GM03348 (cell line): Measurements from ENCODE around the gene RNF4.
A peak's percentile ranks its signal among the peaks of the same experiment; 100 is the strongest.
"Not testable (repeated sequence)": the region's sequence is repeated elsewhere in the genome, so short reads cannot be mapped to it uniquely, and the experiment has no call there.

ENCODE experiments used
- DNase-seq: peaks from one replicate; pipeline ENCODE4 v3.0.0; 2012; ENCODE audit warnings: low spot score

The RNF4 gene

DNA sequence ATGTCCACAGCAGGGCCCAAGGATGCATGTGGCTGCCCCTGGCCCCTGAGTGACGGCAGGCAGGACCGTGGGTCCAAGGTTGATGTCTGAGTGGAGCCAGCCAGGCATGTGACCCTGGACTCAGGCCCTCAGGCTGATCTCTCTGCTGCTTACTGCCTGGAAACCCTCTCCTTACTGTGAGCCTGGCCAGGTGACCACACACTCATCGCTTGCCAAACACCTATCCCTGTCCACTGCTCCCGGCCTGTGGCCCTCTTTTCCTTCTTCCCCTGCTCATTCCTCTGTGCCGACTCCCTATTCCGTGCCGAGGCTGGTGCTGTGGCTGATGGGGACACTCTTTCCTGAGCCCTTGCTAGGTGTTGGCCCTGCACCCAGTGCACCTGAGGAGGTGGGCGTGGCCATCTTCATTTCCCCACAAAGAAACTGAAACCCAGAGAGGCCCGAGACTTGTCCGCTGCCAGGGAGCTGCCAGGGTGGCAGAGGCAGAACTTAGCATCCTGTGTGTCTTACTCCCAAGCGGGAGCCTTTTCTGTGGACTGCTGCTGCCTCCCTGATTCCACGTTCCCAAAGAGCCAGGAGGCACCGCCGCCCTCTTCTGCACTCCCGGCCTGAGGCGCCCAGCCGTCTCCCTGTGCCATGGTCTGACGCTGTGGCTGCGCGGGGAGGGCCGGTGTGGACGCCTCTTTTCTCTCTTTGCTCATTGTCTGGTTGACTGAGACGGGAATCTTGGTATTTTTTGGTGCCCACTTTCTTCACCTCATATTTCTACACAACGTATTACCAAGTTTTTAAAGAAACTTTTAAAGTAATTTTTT, 11.2 kb upstream of the RNF4 start:
- no peak for DNase-seq

DNA sequence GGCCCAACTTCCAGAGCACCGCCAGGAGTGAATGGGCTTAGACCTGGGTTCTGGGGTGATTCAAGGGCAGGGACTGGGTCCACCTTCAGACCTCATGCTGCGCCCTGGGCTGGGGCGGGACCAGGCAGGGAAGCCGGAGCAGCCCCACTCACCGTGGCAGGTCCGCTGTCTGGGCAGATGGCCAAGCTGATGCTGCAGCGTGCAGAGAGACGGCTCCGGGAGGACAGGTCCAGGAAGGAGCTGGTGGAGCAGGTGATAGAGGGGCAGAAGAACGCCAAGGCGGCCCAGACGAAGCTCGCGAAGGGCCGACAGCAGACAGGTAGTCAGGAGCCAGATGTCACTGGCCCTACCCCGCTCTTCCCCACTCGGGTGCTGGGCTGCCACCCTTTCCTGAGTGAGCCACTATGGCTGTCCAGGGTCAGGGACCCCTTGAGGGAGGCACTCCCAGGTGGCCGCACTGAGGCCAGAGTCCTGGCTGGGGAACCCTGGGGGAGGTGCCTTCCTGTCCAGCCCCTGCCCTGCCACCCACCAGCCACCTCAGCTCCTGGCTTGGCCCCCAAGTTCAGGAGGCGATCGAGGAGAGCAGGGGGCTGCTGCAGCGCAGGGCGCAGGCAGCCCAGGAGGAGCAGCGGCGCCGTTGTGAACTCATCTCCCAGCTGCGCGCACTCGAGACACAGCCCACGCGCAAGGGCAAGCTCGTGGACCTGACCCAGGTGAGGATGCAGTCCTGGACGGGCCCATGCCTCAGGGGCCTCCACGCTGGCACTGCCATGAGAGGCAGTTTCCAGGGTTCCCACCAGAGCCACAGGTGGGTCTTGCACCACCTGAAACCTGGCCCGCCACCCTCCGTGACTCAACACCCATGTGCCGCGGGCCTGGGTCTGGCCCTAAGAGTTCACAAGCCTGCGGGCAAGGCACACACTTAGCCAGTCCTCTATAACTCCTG, 10.1 kb upstream of the RNF4 start:
- DNase-seq = no peak

DNA sequence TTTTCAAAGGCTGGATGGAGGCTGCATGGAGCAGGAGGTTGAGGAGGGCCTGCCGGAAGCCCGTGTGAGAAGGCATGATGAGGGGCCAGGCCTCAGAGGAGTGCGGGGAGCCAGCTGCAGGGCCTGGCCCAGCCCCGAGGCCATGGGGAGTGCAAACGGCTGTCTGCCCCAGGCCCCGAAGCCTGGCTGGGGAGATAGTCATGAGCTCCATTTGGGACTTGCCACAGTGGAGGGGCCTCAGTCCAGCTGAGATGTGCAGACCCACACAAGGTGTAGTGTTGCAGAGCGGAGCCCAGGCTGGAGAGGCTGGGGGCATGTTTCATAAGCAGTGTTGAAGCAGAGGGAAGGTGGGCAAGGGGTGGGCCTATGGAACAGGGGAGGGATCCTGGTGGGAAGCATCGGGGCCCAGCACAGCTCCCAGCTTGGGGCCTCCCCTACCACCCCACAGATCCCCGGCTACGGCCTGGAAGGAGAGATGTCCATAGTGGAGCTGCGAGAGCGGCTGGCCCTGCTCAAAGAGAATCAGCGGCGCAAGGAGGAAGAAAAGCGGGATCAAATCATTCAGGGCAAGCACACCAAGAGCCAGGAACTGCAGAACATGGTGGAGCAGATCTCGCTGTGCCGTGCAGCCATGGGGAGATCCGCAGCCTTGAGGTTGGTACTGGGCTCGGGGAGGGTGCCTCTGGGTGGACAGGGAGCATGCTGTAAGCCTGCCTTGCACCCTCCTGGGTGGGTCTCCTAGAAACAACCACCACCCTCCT, 9.1 kb upstream of the RNF4 start:
- DNase-seq = no peak

DNA sequence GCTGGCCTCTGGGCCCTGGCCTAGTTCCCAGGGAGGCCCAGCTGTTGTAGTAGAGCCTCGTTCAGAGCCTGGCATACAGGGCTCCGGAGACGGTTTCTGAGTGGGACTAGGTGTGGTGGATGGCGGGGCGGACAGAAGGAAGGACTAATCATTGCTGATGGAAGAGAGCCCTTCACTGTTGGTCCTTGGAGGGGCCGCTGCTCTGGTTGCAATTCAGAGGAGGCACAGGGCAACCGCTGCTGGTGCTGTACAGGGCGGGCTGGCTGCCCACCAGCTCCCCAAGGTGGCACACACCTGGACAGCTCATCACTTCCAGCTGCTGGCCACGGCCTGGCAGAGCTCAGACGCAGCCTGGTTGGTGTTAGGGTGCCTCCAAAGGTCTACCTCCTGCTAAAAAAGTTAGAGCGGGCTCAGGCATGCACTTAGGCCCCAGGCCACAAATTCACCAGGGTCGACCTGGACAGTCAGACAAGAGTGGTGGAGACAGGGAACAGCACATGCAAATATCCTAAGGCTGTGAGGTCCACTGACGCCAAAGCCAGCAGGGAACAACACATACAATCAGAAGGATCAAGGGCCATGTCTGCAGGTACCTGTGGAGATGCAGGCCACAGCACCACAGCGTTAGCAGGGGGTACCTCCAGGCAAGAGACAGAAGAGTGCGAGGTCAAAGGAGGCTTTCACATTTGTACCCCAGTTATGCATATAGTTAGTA, 7.5 kb upstream of the RNF4 start:
- no peak for DNase-seq

DNA sequence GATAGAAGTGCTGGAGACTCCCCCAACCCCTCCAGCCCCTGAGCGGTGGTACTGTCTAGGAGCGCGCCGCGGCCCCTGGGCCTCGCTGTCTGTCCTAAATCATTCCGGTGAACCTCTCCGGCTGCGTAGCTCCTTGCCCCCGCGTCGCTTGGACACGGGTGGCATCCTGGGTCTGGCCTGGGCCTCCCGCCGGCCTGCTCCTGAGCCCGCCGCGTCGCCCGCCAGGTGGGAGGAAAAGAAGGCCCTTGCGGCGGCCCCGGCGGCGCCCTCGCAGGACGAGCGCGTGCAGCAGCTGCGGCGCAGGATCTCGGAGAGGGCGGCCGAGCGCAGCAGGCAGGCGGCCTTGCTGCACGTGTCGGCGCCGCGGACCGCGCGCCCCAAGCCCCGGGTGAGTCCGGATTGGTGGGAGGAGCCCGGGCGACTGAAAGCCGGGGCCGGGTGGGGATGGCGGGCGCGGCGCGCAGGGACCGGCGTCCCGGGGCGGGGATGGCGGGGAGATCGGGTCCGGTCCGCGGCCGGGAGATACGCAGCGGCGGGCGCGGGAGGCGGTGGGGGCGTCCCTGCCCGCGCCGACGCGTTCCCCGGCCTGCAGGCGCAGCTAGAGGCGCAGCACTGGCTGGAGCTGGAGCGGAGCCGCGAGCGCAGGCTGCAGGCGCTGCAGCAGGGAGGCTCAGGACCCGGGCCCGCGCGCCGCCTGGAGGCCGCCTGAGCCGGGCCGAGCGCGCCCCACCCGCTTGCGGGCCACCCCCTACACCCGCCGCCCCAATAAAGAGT, 6.5 kb upstream of the RNF4 start:
- DNase-seq = peak; percentile 93

DNA sequence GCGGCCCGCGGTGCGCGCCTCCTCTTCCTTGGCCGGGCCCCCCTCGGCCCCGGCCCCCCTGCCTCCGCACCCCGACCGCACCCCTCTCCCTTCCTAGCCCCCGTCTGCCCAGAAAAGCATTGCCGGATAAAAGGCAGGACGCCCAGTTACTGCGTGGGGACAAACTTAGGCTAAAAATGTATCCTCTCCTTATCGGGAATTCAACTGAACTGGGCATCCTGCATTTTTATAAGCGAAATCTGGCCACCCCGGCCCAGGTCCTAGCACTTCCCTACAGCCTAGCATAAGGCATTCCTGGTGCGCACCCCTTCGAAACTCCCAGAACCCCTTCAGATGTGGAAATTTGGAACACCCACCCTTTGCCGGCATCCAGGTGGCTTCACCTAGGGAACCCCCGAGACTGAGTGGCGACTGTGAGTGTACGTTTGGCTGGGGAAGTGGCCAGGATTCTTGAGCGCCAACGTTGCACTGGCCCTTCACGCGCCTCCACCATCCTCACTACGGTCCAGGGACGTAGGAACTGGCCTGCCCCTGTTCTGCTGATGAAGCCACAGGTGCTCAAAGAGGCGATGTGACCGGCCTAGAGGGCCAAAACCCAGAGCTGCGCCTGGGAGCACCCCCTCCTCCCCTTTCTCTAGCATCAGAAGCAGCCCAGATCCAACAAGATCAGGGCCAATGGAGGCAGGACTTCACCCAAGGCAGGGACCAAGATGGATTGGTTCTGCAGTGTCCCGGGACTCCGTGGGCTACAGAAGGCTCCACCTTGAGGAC, 5.7 kb upstream of the RNF4 start:
- no peak for DNase-seq

DNA sequence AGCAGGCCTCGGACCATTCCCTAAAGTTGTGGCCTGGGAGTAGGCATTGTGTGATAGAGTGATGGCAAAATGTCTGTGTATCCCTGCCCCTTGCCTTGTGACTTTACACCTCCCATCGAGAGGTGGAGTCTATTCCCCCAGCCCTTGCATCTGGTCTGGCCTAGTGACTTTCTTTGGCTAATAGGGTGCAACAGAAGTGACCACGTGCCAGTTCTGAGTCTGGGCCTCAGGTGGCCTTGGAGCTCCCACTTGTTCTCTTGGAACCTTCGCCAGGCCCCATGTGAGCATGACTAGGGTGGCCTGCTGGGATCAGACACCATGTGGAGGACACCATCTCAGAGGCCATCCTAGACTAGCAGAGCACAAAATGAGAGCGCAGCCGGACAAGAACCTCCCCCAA, 3.9 kb upstream of the RNF4 start:
- no peak for DNase-seq

DNA sequence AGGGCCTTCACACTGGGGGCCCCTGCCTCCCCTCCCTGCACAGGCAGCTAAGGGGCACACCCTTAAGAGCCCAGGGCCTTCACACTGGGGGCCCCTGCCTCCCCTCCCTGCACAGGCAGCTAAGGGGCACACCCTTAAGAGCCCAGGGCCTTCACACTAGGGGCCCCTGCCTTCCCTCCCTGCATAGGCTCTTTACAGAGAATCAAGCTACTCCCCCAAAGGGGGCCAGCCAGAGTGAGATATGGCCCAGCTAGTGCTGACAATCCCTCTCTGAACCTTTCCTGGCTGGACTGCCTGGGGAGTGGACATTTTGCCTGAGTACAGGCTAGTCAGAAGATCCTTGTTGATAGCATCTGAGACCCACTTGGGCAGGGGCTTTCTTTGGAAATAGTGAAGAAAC, 3.4 kb upstream of the RNF4 start:
- DNase-seq = not testable (repeated sequence)

DNA sequence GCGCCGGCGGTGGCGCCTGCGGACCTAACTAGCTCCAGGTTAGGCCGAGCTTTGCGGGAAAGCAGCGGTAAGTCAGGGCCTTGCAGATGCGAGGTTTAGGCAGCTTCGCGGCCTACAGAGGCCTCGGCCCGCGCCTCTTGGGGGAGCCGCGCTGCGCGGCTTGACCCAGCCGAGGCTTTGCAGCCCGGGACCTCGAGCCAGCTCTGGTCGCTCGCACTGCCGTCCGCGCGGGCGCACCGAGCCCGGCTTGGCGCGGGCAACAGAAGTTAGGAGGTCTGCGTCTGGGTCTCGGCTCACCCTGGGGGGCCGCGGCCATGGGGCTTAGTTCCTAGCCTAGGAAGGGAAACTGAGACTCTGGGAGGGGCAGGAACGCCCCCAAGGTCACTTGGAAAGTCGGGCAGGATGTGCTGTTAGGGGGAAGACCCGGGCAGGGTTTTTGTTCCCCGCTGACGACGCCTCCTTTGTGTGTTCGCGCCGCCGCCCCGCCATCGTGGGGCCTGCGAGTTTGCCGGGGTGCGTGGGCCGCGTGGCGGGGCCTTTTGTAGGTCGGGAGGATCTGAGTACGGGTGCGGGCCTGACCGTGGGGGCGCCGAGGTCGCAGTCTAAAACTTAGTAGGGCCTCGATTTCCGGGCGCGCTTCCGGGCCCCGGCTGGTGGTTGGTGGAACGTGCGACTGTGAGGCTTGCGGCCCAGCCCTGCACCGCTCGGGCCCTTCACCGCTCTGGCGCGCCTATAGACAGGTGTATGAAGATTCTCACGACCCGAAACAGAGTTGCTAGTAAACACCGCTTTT, 482 bp downstream of the RNF4 start:
- peak; percentile 70 for DNase-seq

DNA sequence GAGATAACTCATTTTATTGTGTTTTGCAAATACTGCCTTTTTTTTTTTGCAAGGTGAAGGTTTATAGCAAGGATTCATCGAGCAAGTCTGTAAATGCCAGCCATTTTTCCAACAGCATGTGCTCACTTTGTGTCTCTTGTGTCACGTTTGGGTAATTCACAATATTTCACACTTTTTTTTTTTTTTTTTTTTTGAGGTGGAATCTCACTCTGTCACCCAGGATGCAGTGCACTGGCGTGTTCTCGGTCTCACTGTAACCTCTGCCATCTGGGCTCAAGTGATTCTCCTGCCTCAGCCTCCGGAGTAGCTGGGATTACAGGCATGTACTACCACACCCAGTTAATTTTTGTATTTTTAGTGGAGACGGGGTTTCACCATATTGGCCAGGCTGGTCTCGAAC, 1.9 kb downstream of the RNF4 start:
- no peak for DNase-seq

DNA sequence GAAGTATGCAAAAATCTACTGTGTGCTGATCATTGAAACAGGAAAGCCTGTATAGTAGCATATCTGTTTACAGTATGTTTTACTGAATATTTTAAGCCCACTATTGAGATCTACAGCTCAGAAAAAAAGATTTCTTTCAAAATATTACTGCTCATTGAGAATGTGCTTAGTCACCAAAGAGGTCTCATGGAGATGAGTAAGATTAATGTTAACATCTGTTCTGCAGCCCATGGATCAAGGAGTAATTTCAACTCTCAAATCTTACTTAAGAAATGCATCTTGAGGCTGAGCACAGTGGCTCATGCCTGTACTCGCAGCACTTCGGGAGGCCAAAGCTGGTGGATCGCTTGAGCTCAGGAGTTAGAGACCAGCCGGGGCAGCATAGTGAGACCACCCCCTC, 3.3 kb downstream of the RNF4 start:
- DNase-seq = no peak

DNA sequence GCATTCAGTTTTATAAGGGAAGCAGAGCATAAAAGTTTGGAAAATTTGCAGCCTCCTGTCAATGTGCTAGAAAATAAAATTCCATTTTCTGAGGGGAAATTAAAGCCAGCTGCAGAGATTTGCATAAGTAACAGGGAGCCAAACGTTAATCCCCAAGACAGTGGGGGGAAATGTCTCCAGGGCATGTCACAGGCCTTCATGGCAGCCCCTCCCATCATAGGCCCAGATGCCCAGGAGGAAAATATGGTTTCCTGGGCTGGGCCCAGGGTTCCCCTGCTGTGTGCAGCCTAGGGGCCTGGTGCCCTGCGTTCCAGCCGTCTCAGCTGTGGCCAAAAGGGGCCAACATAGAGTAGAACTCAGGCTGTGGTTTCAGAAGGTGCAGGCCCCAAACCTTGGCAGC, 9.3 kb downstream of the RNF4 start:
- DNase-seq = no peak

DNA sequence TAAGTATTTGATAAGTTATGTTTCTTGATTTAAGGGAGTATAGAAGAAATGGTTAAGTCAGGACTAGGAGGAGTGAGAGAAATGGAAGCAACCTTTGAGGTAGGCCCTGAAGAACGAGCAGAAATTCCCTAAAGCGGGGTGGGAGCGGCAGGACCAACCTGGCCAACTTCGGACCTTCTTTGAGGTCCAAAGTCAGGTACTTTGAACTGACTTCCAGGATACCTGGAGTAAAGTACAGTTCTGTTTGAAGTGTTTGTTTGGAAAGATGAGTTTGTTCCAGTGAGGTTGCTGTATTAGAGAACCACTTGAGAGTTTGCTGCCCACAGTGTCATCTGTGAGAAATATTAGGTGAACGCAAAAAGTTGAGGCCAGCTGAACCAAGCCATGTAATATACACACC, 11.7 kb downstream of the RNF4 start:
- DNase-seq = no peak

DNA sequence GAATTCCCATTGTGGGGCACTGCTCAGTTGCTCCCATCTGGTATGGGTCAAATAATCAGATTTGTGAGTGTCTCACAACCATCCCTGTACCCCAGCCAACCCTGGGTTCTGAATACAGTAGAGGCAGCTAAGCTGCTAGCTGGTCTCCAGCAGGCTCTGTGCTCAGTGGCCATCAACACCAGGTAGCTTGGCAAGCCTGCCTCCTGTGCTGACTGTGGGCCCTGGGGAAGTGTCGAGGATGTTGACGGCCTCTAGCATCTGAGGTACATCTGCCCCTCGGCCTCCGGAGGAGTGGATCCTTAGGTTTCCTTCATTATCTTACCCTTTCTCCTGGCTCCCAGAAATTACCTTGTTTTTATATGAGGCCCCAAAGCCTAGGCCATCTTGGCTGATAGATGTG, 13.3 kb downstream of the RNF4 start:
- no peak for DNase-seq

DNA sequence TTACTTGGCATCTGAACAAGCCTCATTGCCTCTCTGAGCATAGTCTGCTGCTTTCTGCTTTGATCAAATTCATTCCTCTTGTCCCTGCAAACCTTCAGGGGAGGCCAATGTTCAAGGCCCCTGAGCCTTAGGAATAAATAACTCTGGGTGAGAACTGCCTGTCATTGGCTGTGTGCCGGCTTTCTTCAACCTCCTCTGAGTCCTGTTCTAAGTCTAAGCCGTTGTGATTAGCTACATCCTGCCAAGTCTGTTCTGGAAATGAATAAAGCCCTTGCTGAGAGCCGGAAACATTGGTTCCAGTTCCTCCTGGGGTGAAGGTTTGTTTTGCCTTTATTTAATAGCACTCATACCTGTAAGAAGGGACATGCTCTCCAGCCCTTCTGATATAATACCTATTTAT, 13.8 kb downstream of the RNF4 start:
- peak; percentile 41 for DNase-seq

DNA sequence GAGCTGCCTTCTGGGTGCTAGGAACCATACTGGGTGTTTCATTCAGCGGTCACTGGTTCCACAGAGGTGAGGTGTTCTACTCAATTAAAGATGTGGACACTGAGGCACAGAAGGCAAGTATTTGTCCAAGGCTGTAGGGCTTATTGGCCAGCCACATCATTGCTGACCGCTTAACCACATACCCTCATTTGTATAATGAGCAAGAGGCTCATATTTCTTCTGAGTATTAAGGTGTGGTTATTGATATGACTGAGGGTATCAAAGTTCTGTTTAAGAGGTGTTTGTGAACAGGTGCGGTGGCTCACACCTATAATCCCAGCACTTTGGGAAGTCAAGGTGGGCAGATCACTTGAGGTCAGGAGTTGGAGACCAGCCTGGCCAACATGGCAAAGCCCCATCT, 14.3 kb downstream of the RNF4 start:
- DNase-seq = no peak

DNA sequence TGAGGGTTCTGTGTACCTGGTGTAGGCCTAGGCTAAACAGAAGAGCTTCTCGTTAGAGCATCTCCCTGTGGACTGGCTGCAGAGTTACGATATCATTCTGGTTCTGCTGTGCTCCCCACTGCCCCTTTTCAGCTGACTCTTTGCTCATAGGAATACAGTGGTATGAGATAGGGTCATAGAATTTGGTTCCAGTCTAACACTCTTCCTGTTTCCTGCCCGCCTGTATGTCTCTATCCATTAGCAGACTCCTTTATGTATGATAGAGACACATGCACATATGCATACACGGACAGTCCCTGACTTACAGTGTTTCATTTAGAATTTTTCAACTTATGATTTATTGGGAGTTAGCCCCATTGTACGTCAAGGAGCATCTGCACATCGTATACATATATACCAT, 15.3 kb downstream of the RNF4 start:
- no peak for DNase-seq

DNA sequence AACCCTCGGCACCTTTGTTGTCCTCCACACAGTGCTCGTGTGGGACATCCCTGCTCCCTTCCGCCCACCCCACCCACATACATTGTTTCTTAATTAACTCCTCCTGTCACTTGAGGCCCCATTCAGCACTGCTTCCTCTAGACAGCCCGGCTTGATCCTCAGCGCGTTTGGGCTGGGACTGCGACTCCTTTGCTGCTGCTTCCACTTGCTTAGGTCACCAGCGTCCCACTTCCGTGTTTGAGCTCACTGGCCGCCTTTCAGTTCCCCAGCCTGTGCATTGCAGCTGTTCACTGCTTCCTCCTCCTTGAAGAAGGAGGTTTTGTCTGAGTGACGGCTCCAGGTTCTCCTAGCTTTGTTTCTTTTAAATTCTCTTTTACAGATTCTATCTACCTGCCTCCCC, 16.1 kb downstream of the RNF4 start:
- DNase-seq = peak; percentile 73

DNA sequence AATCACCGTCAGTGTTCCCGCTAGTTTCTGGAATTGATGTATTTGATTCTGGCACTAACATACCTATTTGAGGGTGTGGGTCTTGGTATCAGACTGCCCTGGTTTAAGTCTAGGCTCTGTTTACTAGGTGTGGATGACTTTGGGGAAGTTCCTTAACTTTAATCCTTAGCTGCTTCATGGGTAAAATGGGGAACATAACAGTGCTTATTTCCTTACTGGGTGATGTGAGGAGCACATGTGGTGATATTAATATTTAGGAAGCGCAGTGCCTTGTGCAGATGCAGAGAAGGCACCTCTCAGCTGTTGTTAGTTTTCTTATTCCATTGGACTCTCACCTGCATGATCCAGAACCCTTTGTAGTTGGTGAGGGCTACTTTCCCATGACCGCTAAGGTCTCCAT, 17.1 kb downstream of the RNF4 start:
- no peak for DNase-seq

DNA sequence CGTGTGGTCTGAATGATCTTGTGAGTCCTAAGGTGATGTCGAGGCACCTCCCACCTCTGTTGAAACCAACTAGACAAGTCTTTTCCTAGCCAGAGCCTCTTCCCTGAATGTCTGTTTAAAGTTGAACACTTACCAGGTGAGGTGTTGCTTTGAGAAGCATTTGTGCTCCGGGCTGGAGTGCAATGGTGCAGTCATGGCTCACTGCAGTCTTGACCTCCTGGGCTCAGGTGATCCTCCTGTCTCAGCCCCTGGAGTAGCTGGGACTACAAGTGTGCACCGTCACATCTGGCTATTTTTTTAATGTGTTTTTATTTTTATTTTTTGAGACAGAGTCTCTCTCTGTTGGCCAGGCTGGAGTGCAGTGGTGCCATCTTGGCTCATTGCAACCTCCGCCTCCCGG, 18.1 kb downstream of the RNF4 start:
- no peak for DNase-seq
